Measurements from ENCODE around the gene UBE2V1. TPM values are rescaled to one million over a fixed set of nuclear protein-coding genes. Genes with fewer than 3 reads are reported as not detected.
"Not testable (repeated sequence)": the region's sequence is repeated elsewhere in the genome, so short reads cannot be mapped to it uniquely, and the experiment has no call there.

Gene UBE2V1
- total and polyA plus RNA-seq, 7 experiments from 2014 or later: 128 to 167 (median 138) TPM

- CTCF ChIA-PET: interaction anchor here (1.9 to 4.8 kb wide), 3 partner anchors 16 to 91 kb away, joined by 10 to 61 read pairs (median 55); no protein-coding TSS in a partner anchor
- DNase-seq (no peak), ATAC-seq (no peak)
- intact Hi-C loops (cut with micrococcal nuclease): no loop called here
- no peaks in the 10 kb centered on the region for H3K9me3 Mint-ChIP-seq
- H3K27me3 Mint-ChIP-seq: peaks cover 0 to 5% (median 4%) of the 10 kb centered on the region in 5 donors
- Histone ChIP-seq H3K27ac (ENCODE audit: low read depth, low read length) (no peak overlapping the region), H3K4me3 (ENCODE audit: low read length) (no peak overlapping the region), H3K9me3 (ENCODE audit: control insufficient read depth in 2 of 3, low read length in 3 of 3) (no peaks in the 10 kb centered on the region), H3K36me3 (ENCODE audit: control insufficient read depth in 2 of 3, insufficient read depth in 3 of 3, low read length in 3 of 3) (no peaks in the 10 kb centered on the region), H3K4me1 (ENCODE audit: control insufficient read depth in 2 of 2, insufficient read depth in 2 of 2, low read length in 2 of 2) (peaks cover 0 to 4% of the 10 kb centered on the region in 2 donors), H3K27me3 (ENCODE audit: control insufficient read depth in 2 of 2, insufficient read depth in 2 of 2, low read length in 2 of 2) (no peaks in the 10 kb centered on the region)
- POLR2A ChIA-PET: interaction anchor here (0.6 kb wide), 1 partner anchor 220 kb away, joined by 3 read pairs; no protein-coding TSS in a partner anchor
- H3K36me3 Mint-ChIP-seq: no peaks in the 10 kb centered on the region
- H3K27ac Mint-ChIP-seq: no peak overlapping the region
- no peak overlapping the region for H3K4me3 Mint-ChIP-seq
- peaks cover 0 to 5% (median 5%) of the 10 kb centered on the region in 7 donors for H3K4me1 Mint-ChIP-seq
Measured at GRCh38 chr20:50068041-50068651, 44.8 kb downstream of the UBE2V1 start.

- ChIA-PET POLR2A (no interaction called here), CTCF (no interaction called here)
- no peak overlapping the region for H3K27ac ChIP-seq (ENCODE audit: low read depth, low read length)
- H3K9me3 ChIP-seq (ENCODE audit: control insufficient read depth in 2 of 3, low read length in 3 of 3): no peaks in the 10 kb centered on the region
- no peaks in the 10 kb centered on the region for H3K27me3 ChIP-seq (ENCODE audit: control insufficient read depth in 2 of 2, insufficient read depth in 2 of 2, low read length in 2 of 2)
- intact Hi-C loops (cut with micrococcal nuclease): no loop called here
- peaks cover 0 to 5% (median 5%) of the 10 kb centered on the region in 7 donors for H3K4me1 Mint-ChIP-seq
- no peaks in the 10 kb centered on the region for H3K36me3 ChIP-seq (ENCODE audit: control insufficient read depth in 2 of 3, insufficient read depth in 3 of 3, low read length in 3 of 3)
- no peak overlapping the region for H3K4me3 Mint-ChIP-seq
- no peak for ATAC-seq
- peaks cover 0 to 5% (median 4%) of the 10 kb centered on the region in 5 donors for H3K27me3 Mint-ChIP-seq
- H3K4me1 ChIP-seq (ENCODE audit: control insufficient read depth in 2 of 2, insufficient read depth in 2 of 2, low read length in 2 of 2): peaks cover 0 to 4% of the 10 kb centered on the region in 2 donors
- no peaks in the 10 kb centered on the region for H3K9me3 Mint-ChIP-seq
- no peak overlapping the region for H3K4me3 ChIP-seq (ENCODE audit: low read length)
- DNase-seq: no peak
- no peak overlapping the region for H3K27ac Mint-ChIP-seq
- no peaks in the 10 kb centered on the region for H3K36me3 Mint-ChIP-seq
Measured at GRCh38 chr20:50067461-50067860, 45.5 kb downstream of the UBE2V1 start.

GRCh38 chr20:50067018-50067417, 45.9 kb downstream of the UBE2V1 start:
- peaks cover 0 to 4% of the 10 kb centered on the region in 2 donors for H3K4me1 ChIP-seq (ENCODE audit: control insufficient read depth in 2 of 2, insufficient read depth in 2 of 2, low read length in 2 of 2)
- intact Hi-C loops (cut with micrococcal nuclease): no loop called here
- Mint-ChIP-seq H3K36me3 (no peaks in the 10 kb centered on the region), H3K27ac (peak overlapping the region in 1 of 9 donors; percentile 51), H3K4me1 (peaks cover 0 to 5% (median 5%) of the 10 kb centered on the region in 7 donors), H3K27me3 (peaks cover 0 to 5% (median 4%) of the 10 kb centered on the region in 5 donors), H3K9me3 (no peaks in the 10 kb centered on the region), H3K4me3 (no peak overlapping the region)
- ATAC-seq (no peak), DNase-seq (no peak)
- ChIA-PET POLR2A (no interaction called here), CTCF (no interaction called here)
- H3K36me3 ChIP-seq (ENCODE audit: control insufficient read depth in 2 of 3, insufficient read depth in 3 of 3, low read length in 3 of 3): no peaks in the 10 kb centered on the region
- no peak overlapping the region for H3K27ac ChIP-seq (ENCODE audit: low read depth, low read length)
- no peaks in the 10 kb centered on the region for H3K27me3 ChIP-seq (ENCODE audit: control insufficient read depth in 2 of 2, insufficient read depth in 2 of 2, low read length in 2 of 2)
- no peak overlapping the region for H3K4me3 ChIP-seq (ENCODE audit: low read length)
- H3K9me3 ChIP-seq (ENCODE audit: control insufficient read depth in 2 of 3, low read length in 3 of 3): no peaks in the 10 kb centered on the region

- DNase-seq: no peak
- H3K9me3 ChIP-seq (ENCODE audit: control insufficient read depth in 2 of 3, low read length in 3 of 3): no peaks in the 10 kb centered on the region
- no peaks in the 10 kb centered on the region for H3K36me3 ChIP-seq (ENCODE audit: control insufficient read depth in 2 of 3, insufficient read depth in 3 of 3, low read length in 3 of 3)
- Mint-ChIP-seq H3K27ac (peak overlapping the region in 1 of 9 donors; percentile 36), H3K4me3 (no peak overlapping the region), H3K36me3 (no peaks in the 10 kb centered on the region), H3K4me1 (peaks cover 0 to 2% (median 2%) of the 10 kb centered on the region in 7 donors), H3K27me3 (peaks cover 0 to 5% (median 4%) of the 10 kb centered on the region in 5 donors), H3K9me3 (no peaks in the 10 kb centered on the region)
- ATAC-seq: no peak
- intact Hi-C loops (cut with micrococcal nuclease): no loop called here
- no peak overlapping the region for H3K27ac ChIP-seq (ENCODE audit: low read depth, low read length)
- ChIA-PET CTCF (interaction anchor here (0.6 kb wide), 1 partner anchor 16 kb away, joined by 3 read pairs; no protein-coding TSS in a partner anchor), POLR2A (no interaction called here)
- H3K4me3 ChIP-seq (ENCODE audit: low read length): no peak overlapping the region
- no peaks in the 10 kb centered on the region for H3K4me1 ChIP-seq (ENCODE audit: control insufficient read depth in 2 of 2, insufficient read depth in 2 of 2, low read length in 2 of 2)
- H3K27me3 ChIP-seq (ENCODE audit: control insufficient read depth in 2 of 2, insufficient read depth in 2 of 2, low read length in 2 of 2): no peaks in the 10 kb centered on the region
Measured at GRCh38 chr20:50066161-50066834, 46.7 kb downstream of the UBE2V1 start.

- Mint-ChIP-seq H3K27ac (no peak overlapping the region), H3K27me3 (peaks cover 0 to 5% (median 4%) of the 10 kb centered on the region in 5 donors), H3K4me3 (no peak overlapping the region), H3K9me3 (no peaks in the 10 kb centered on the region), H3K4me1 (no peaks in the 10 kb centered on the region), H3K36me3 (no peaks in the 10 kb centered on the region)
- no peaks in the 10 kb centered on the region for H3K36me3 ChIP-seq (ENCODE audit: control insufficient read depth in 2 of 3, insufficient read depth in 3 of 3, low read length in 3 of 3)
- no peak overlapping the region for H3K27ac ChIP-seq (ENCODE audit: low read depth, low read length)
- H3K9me3 ChIP-seq (ENCODE audit: control insufficient read depth in 2 of 3, low read length in 3 of 3): no peaks in the 10 kb centered on the region
- no peak for DNase-seq
- H3K4me1 ChIP-seq (ENCODE audit: control insufficient read depth in 2 of 2, insufficient read depth in 2 of 2, low read length in 2 of 2): no peaks in the 10 kb centered on the region
- ChIA-PET CTCF (no interaction called here), POLR2A (no interaction called here)
- no peaks in the 10 kb centered on the region for H3K27me3 ChIP-seq (ENCODE audit: control insufficient read depth in 2 of 2, insufficient read depth in 2 of 2, low read length in 2 of 2)
- intact Hi-C loops (cut with micrococcal nuclease): no loop called here
- no peak overlapping the region for H3K4me3 ChIP-seq (ENCODE audit: low read length)
- no peak for ATAC-seq
Measured at GRCh38 chr20:50065325-50065615, 47.7 kb downstream of the UBE2V1 start.

- intact Hi-C loops (cut with micrococcal nuclease); H3K27me3 ChIP-seq (ENCODE audit: control insufficient read depth in 2 of 2, insufficient read depth in 2 of 2, low read length in 2 of 2); H3K36me3 ChIP-seq (ENCODE audit: control insufficient read depth in 2 of 3, insufficient read depth in 3 of 3, low read length in 3 of 3); DNase-seq; H3K27ac ChIP-seq (ENCODE audit: low read depth, low read length); POLR2A ChIA-PET; H3K27ac Mint-ChIP-seq; H3K9me3 ChIP-seq (ENCODE audit: control insufficient read depth in 2 of 3, low read length in 3 of 3); H3K27me3 Mint-ChIP-seq; ATAC-seq; H3K36me3 Mint-ChIP-seq; H3K4me1 Mint-ChIP-seq; H3K9me3 Mint-ChIP-seq; H3K4me3 ChIP-seq (ENCODE audit: low read length); H3K4me1 ChIP-seq (ENCODE audit: control insufficient read depth in 2 of 2, insufficient read depth in 2 of 2, low read length in 2 of 2); H3K4me3 Mint-ChIP-seq: not testable (repeated sequence)
- CTCF ChIA-PET: interaction anchor here (0.8 kb wide), 1 partner anchor 32 kb away, joined by 3 read pairs; no protein-coding TSS in a partner anchor
Measured at GRCh38 chr20:50063763-50064162, 49.2 kb downstream of the UBE2V1 start.

All from naive thymus-derived CD4-positive, alpha-beta T cell (primary cell).